ENCODE data around the gene PLEKHN1.

The PLEKHN1 gene

GRCh38 chr1:1021010-1021919 lies 55.0 kb downstream of the PLEKHN1 start:
- no peak for DNase-seq (ENCODE audit: low spot score)
- no peak for TF ChIP-seq CTCF (IDR thresholded peaks at IDR 0.05; ENCODE audit: borderline replicate concordance, control extremely low read depth, extremely low read depth, insufficient read depth, missing control alignments)
- in situ Hi-C loops (cut with MboI; ENCODE audit: low sequenced_read_pairs, unreplicated experiment): no loop called here

DNA sequence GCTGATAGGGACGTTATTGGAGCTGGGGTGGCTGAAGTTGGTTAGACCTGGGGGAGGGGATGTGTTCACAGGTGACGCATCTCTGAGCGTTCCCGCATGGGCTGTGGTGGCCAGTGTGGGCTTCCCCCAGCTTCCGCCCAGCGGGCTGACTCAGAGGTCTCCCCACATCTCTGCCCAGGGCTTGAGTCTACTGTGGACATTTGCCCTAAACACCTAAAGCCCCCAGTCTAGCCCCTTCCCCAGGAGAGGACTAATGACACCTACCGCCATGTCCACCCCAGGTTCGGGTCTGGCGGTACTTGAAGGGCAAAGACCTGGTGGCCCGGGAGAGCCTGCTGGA lies 55.6 kb downstream of the PLEKHN1 start:
- in situ Hi-C loops (cut with MboI; ENCODE audit: low sequenced_read_pairs, unreplicated experiment): no loop called here
- TF ChIP-seq CTCF (IDR thresholded peaks at IDR 0.05; ENCODE audit: borderline replicate concordance, control extremely low read depth, extremely low read depth, insufficient read depth, missing control alignments): no peak
- DNase-seq (ENCODE audit: low spot score): no peak

- TF ChIP-seq CTCF (IDR thresholded peaks at IDR 0.05; ENCODE audit: borderline replicate concordance, control extremely low read depth, extremely low read depth, insufficient read depth, missing control alignments): no peak
- in situ Hi-C loops (cut with MboI; ENCODE audit: low sequenced_read_pairs, unreplicated experiment): no loop called here
- no peak for DNase-seq (ENCODE audit: low spot score)
These were observed 56.2 kb downstream of the PLEKHN1 start for GRCh38 chr1:1022302-1023009.

DNA sequence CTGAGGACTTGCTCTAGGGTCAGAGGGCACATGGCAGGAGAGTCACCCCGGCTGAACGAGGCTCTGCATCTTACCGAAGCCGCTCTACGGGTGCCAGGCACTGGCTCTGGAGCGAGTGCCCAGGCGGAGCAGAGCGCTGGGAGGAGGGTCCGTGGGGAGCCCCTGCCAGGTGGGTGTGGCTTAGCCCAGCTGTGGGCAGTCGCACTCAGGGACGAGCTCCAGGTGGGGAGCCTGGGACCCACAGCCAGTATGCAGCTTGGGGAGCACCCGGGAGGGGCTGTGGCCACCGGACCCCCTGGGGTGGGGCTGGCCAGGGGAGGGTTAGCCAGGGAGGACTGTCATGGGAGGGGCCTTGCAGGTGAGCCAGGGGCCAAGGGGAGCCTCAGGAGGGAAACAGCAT lies 57.4 kb downstream of the PLEKHN1 start:
- in situ Hi-C loops (cut with MboI; ENCODE audit: low sequenced_read_pairs, unreplicated experiment): no loop called here
- no peak for DNase-seq (ENCODE audit: low spot score)
- no peak for TF ChIP-seq CTCF (IDR thresholded peaks at IDR 0.05; ENCODE audit: borderline replicate concordance, control extremely low read depth, extremely low read depth, insufficient read depth, missing control alignments)

GRCh38 chr1:1024149-1024770 lies 58.0 kb downstream of the PLEKHN1 start:
- no peak for DNase-seq (ENCODE audit: low spot score)
- in situ Hi-C loops (cut with MboI; ENCODE audit: low sequenced_read_pairs, unreplicated experiment): no loop called here
- no peak for TF ChIP-seq CTCF (IDR thresholded peaks at IDR 0.05; ENCODE audit: borderline replicate concordance, control extremely low read depth, extremely low read depth, insufficient read depth, missing control alignments)

GRCh38 chr1:1024771-1025699 lies 58.8 kb downstream of the PLEKHN1 start:
- no peak for DNase-seq (ENCODE audit: low spot score)
- TF ChIP-seq CTCF (IDR thresholded peaks at IDR 0.05; ENCODE audit: borderline replicate concordance, control extremely low read depth, extremely low read depth, insufficient read depth, missing control alignments): no peak
- in situ Hi-C loops (cut with MboI; ENCODE audit: low sequenced_read_pairs, unreplicated experiment): no loop called here
